Endothelial cell of umbilical vein (primary cell): Measurements from ENCODE around the gene GPR4. TPM values are rescaled to one million over a fixed set of nuclear protein-coding genes. Genes with fewer than 3 reads are reported as not detected.

Experiments
- BruUV-seq: library from RNA; stranded (reverse); fragments of 400-500 nt; replicated peaks from 2 replicates; lab custom pipeline; 2021; lab: Mats Ljungman, UMichigan
- CTCF ChIA-PET: fragments of 300-600, 350-600 bp; sonication (Branson Sonifier 250); formaldehyde crosslinking; loops from one replicate; lab custom pipeline; 2021; ENCODE audit warnings: antibody characterized with exemption, inconsistent platforms; lab: Charles Lee
- POLR2A ChIA-PET: fragments of 300-600, 350-600 bp; sonication (Branson Sonifier 250); formaldehyde crosslinking; loops from one replicate; lab custom pipeline; 2021; ENCODE audit warnings: antibody characterized with exemption, inconsistent platforms; lab: Charles Lee
- DNase-seq: peaks from one replicate; pipeline ENCODE4 v3.0.0-alpha.2; 2011; ENCODE audit warnings: low read depth, low spot score
- FAIRE-seq: peaks from 2 replicates; lab custom pipeline; 2011; peaks lifted over from hg19 to GRCh38; lab: Jason Lieb, UNC
- H2AFZ ChIP-seq: 2 replicates; pipeline ENCODE4 v1.6.0; 2012; ENCODE audit warnings: low read depth, low read length, control low read depth, inconsistent platforms
- H3K27ac ChIP-seq: 2 replicates; pipeline ENCODE4 v1.5.1; 2011; ENCODE audit warnings: low read depth, mild to moderate bottlenecking, control low read depth, low read length, moderate library complexity; ENCODE audit not compliant: insufficient read depth
- H3K27me3 ChIP-seq, 2 experiments: 2 replicates each; pipeline versions ENCODE4 v1.6.0 to v1.6.1; 2011; ENCODE audit warnings: low read length in 2 of 2, mixed read lengths in 1 of 2; ENCODE audit not compliant: control insufficient read depth in 2 of 2, insufficient read depth in 2 of 2
- H3K36me3 ChIP-seq, 2 experiments: 2 replicates in 1 of 2; 3 replicates in 1 of 2; pipeline ENCODE4 v1.5.1; 2011; ENCODE audit warnings: low read length in 2 of 2, mild to moderate bottlenecking in 1 of 2, moderate library complexity in 1 of 2; ENCODE audit not compliant: control insufficient read depth in 2 of 2, insufficient read depth in 2 of 2; ENCODE audit errors: extremely low read depth in 1 of 2
- H3K4me1 ChIP-seq: 3 replicates; pipeline ENCODE4 v1.5.1; 2011; ENCODE audit warnings: mild to moderate bottlenecking, low read length; ENCODE audit not compliant: control insufficient read depth, insufficient read depth; ENCODE audit errors: extremely low read depth
- H3K4me2 ChIP-seq: 2 replicates; pipeline ENCODE4 v1.6.1; 2011; ENCODE audit warnings: low read length, control low read depth, mixed read lengths; ENCODE audit not compliant: insufficient read depth
- H3K4me3 ChIP-seq, 3 experiments: fragments of 200-600 bp in 1 of 3; sonication (generic), shearing (Covaris generic) in 1 of 3; replicated peaks in 1 of 3; 2 replicates each; pipeline ENCODE4 v1.5.1; 2011 to 2016; ENCODE audit warnings: control low read depth in 3 of 3, low read length in 3 of 3, mild to moderate bottlenecking in 2 of 3, inconsistent platforms in 1 of 3, low read depth in 1 of 3, moderate library complexity in 1 of 3; ENCODE audit not compliant: insufficient read depth in 1 of 3
- H3K79me2 ChIP-seq: 2 replicates; pipeline ENCODE4 v1.6.0; 2012; ENCODE audit warnings: low read length, inconsistent platforms; ENCODE audit not compliant: control insufficient read depth, insufficient read depth
- H3K9ac ChIP-seq: replicated peaks from 2 replicates; pipeline ENCODE3; 2011; ENCODE audit warnings: low read length, control low read depth; ENCODE audit not compliant: insufficient read depth; ENCODE audit errors: extremely low read depth
- H3K9me1 ChIP-seq: replicated peaks from 3 replicates; pipeline ENCODE4 v1.6.0; 2011; ENCODE audit warnings: mild to moderate bottlenecking, low read length; ENCODE audit not compliant: control insufficient read depth, insufficient read depth; ENCODE audit errors: extremely low read depth
- H3K9me3 ChIP-seq: replicated peaks from 2 replicates; pipeline ENCODE4 v1.5.1; 2012; ENCODE audit warnings: low read length, inconsistent platforms; ENCODE audit not compliant: control insufficient read depth, insufficient read depth
- H4K20me1 ChIP-seq: replicated peaks from 2 replicates; pipeline ENCODE3; 2011; ENCODE audit warnings: mild to moderate bottlenecking, low read length; ENCODE audit not compliant: control insufficient read depth, insufficient read depth; ENCODE audit errors: extremely low read depth
- EZH2 ChIP-seq: IDR thresholded peaks from 2 replicates; pipeline ENCODE4 v1.6.1; 2012; ENCODE audit warnings: borderline replicate concordance, low read depth, mild to moderate bottlenecking, moderate library complexity, low read length, inconsistent platforms; ENCODE audit not compliant: severe bottlenecking
- FOS ChIP-seq: IDR thresholded peaks from 2 replicates; pipeline ENCODE4 v1.6.1; 2011; ENCODE audit warnings: mild to moderate bottlenecking, low read length, moderate library complexity, borderline replicate concordance; ENCODE audit not compliant: insufficient read depth
- GATA2 ChIP-seq: IDR thresholded peaks from 2 replicates; pipeline ENCODE4 v1.7.0; 2011; ENCODE audit warnings: low read depth, mild to moderate bottlenecking, moderate library complexity, mixed read lengths, low read length; ENCODE audit not compliant: insufficient read length, insufficient read depth
- JUN ChIP-seq: IDR thresholded peaks from 2 replicates; pipeline ENCODE4 v1.6.1; 2011; ENCODE audit warnings: borderline replicate concordance, low read depth; ENCODE audit not compliant: insufficient read length, insufficient read depth
- MYC ChIP-seq: IDR thresholded peaks from one replicate; pipeline ENCODE4 v1.6.1; 2011; ENCODE audit warnings: mild to moderate bottlenecking, low read depth, low read length
- POLR2A ChIP-seq: IDR thresholded peaks from 2 replicates; pipeline ENCODE4 v1.6.1; 2012; ENCODE audit warnings: low read depth, mild to moderate bottlenecking, control low read depth, low read length
- POLR2AphosphoS5 ChIP-seq: IDR thresholded peaks from 2 replicates; pipeline ENCODE4 v1.6.1; 2012; ENCODE audit warnings: low read depth, mild to moderate bottlenecking, control low read depth, low read length, moderate library complexity; ENCODE audit not compliant: insufficient read depth
- dilution Hi-C: fragments of 300-500 bp; cut with MboI; formaldehyde crosslinking; loops from one replicate; pipeline ENCODE4 v1.15.0; 2019; ENCODE audit warnings: low sequenced_read_pairs; ENCODE audit not compliant: extremely low pct_ligation_motif_present
- intact Hi-C: fragments of 100-400 bp; cut with micrococcal nuclease; formaldehyde crosslinking; loops from one replicate; pipeline ENCODE4 v1.10.0; 2022
- polyA plus RNA-seq, 4 experiments: library from polyadenylated mRNA; depleted of rRNA in 3 of 4; stranded (reverse) in 3 of 4; unstranded in 1 of 4; fragments of >200 nt; gene quantifications; 2 replicates each; pipeline versions ENCODE4 v1.2.1 to v1.2.3, GENCODE V29; 2011 to 2012; ENCODE audit warnings: missing spikeins in 1 of 4
- total RNA-seq: library from RNA; stranded (reverse); gene quantifications from 2 replicates; pipeline ENCODE4 v1.2.3, GENCODE V29; 2021
- TF ChIP-seq, protein P1 (sequence below), 2 donors: IDR thresholded peaks; 1 replicate in 1 of 2; 2 replicates in 1 of 2; pipeline ENCODE4 v1.5.1; 2011; ENCODE audit warnings: low read length in 2 of 2, mild to moderate bottlenecking in 2 of 2, moderate library complexity in 2 of 2, control low read depth in 1 of 2, inconsistent platforms in 1 of 2, low read depth in 1 of 2; ENCODE audit not compliant: insufficient read depth in 1 of 2; ENCODE audit errors: extremely low read depth in 1 of 2
- TF ChIP-seq, protein P2 (sequence below): IDR thresholded peaks from 2 replicates; pipeline ENCODE4 v1.6.1; 2011; ENCODE audit not compliant: insufficient read depth, insufficient read length

The GPR4 gene
- total and polyA plus RNA-seq, 2 donors (not counting 3 experiments of a cell fraction or from before 2014, with no cell fraction given): 17.9 to 26.7 TPM

DNA sequence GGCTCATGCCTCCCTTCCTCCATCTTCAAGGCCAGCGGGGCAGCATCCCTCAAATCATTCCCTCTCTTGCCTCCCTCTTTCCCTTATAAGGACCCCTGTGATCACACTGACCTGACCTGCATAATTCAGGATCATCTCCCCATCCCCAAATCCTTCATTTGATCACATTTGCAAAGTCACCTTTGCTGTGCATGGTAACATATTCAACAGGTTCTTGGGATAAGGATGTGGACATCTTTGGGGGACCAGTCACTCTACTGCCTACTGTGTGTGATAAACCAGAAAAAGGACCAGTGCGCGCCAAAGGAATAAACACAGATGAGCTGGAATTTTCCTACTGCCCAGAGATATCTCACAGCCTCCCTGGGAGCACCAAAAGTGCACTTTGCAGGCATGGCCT, 25.3 kb downstream of the GPR4 start:
- dilution Hi-C loops: no loop called here
- FAIRE-seq: no peak
- BruUV-seq: no TSS peak

DNA sequence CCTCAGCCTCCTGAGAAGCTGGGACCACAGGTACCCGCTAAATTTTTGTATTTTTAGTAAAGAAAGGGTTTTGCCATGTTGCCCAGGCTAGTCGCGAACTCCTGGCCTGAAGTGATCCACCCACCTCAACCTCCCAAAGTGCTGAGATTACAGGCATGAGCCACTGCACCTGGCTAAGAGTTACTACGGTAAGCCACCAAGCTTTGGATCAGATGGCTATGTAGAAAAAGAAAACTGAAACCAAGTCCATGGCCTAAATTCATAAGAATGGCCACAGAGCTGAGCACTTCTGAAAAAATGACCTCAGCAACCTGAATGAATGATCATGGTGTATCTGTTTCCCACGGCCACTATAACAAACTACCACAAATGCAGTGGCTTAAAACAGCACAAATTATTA, 26.8 kb downstream of the GPR4 start:
- TF ChIP-seq, protein P1, sequence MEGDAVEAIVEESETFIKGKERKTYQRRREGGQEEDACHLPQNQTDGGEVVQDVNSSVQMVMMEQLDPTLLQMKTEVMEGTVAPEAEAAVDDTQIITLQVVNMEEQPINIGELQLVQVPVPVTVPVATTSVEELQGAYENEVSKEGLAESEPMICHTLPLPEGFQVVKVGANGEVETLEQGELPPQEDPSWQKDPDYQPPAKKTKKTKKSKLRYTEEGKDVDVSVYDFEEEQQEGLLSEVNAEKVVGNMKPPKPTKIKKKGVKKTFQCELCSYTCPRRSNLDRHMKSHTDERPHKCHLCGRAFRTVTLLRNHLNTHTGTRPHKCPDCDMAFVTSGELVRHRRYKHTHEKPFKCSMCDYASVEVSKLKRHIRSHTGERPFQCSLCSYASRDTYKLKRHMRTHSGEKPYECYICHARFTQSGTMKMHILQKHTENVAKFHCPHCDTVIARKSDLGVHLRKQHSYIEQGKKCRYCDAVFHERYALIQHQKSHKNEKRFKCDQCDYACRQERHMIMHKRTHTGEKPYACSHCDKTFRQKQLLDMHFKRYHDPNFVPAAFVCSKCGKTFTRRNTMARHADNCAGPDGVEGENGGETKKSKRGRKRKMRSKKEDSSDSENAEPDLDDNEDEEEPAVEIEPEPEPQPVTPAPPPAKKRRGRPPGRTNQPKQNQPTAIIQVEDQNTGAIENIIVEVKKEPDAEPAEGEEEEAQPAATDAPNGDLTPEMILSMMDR (IDR thresholded peaks at IDR 0.05; ENCODE audit: extremely low read depth in 1 of 2, insufficient read depth in 1 of 2, low read depth in 1 of 2, low read length in 2 of 2): no peak
- no peak for TF ChIP-seq JUN
- TF ChIP-seq, protein P2, sequence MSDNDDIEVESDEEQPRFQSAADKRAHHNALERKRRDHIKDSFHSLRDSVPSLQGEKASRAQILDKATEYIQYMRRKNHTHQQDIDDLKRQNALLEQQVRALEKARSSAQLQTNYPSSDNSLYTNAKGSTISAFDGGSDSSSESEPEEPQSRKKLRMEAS: no peak
- no peak for TF ChIP-seq POLR2A
- TF ChIP-seq FOS: no peak
- no peak for TF ChIP-seq MYC
- no peak for TF ChIP-seq EZH2
- no peak for TF ChIP-seq POLR2AphosphoS5
- no peak for TF ChIP-seq GATA2
- no TSS peak for BruUV-seq
- Histone ChIP-seq H3K4me2 (no peak overlapping the region), H4K20me1 (no peaks in the 10 kb centered on the region), H3K9me3 (no peaks in the 10 kb centered on the region), H3K4me1 (no peaks in the 10 kb centered on the region), H3K27me3 (no peaks in the 10 kb centered on the region), H3K9ac (no peak overlapping the region), H3K36me3 (no peaks in the 10 kb centered on the region), H2AFZ (no peak overlapping the region), H3K9me1 (no peaks in the 10 kb centered on the region), H3K4me3 (no peak overlapping the region), H3K79me2 (peaks cover 2% of the 10 kb centered on the region), H3K27ac (no peak overlapping the region)
- no peak for FAIRE-seq
- POLR2A ChIA-PET: no interaction called here
- intact Hi-C loops: no loop called here
- dilution Hi-C loops: no loop called here
- DNase-seq: no peak
- CTCF ChIA-PET: interaction anchor here (0.6 to 2.5 kb wide), 2 partner anchors 17 to 31 kb away, joined by 4 to 13 read pairs; no protein-coding TSS in a partner anchor

More for the DNA sequence above, 25.3 kb downstream of the GPR4 start:
- H3K4me3 ChIP-seq: no peak overlapping the region
- H3K4me2 ChIP-seq: no peak overlapping the region
- DNase-seq: no peak
- no peaks in the 10 kb centered on the region for H3K27me3 ChIP-seq
- H3K9ac ChIP-seq: no peak overlapping the region
- H3K4me1 ChIP-seq: peaks cover 9% of the 10 kb centered on the region
- H4K20me1 ChIP-seq: no peaks in the 10 kb centered on the region
- ChIA-PET CTCF (no interaction called here), POLR2A (no interaction called here)
- no peaks in the 10 kb centered on the region for H3K9me3 ChIP-seq
- H3K27ac ChIP-seq: no peak overlapping the region
- peaks cover 2% of the 10 kb centered on the region for H3K79me2 ChIP-seq
- no peaks in the 10 kb centered on the region for H3K36me3 ChIP-seq
- intact Hi-C loops: no loop called here
- no peaks in the 10 kb centered on the region for H3K9me1 ChIP-seq
- H2AFZ ChIP-seq: no peak overlapping the region
- TF ChIP-seq MYC: no peak
- TF ChIP-seq, protein P1 (IDR thresholded peaks at IDR 0.05; ENCODE audit: extremely low read depth in 1 of 2, insufficient read depth in 1 of 2, low read depth in 1 of 2, low read length in 2 of 2): no peak
- TF ChIP-seq EZH2: no peak
- no peak for TF ChIP-seq FOS
